NCI-H460 (cell line): ENCODE results near the gene EEF1A2. TPM values are rescaled to one million over a fixed set of nuclear protein-coding genes. Genes with fewer than 3 reads are reported as not detected.
A peak's percentile ranks its signal among the peaks of the same experiment; 100 is the strongest.
"Not testable (repeated sequence)": the region's sequence is repeated elsewhere in the genome, so short reads cannot be mapped to it uniquely, and the experiment has no call there.

Experiments used
- DNase-seq: peaks from one replicate; pipeline ENCODE4 v3.0.0-alpha.2; 2016; ENCODE audit warnings: low read depth; ENCODE audit errors: extremely low read depth
- total RNA-seq: library from RNA; depleted of rRNA; stranded (reverse); fragments of >200 nt; shearing (Covaris generic); gene quantifications from 2 replicates; pipeline ENCODE4 v1.2.3, GENCODE V29; 2014

Gene EEF1A2
- total RNA-seq, 1 experiment from 2014 or later = 224 TPM

DNA sequence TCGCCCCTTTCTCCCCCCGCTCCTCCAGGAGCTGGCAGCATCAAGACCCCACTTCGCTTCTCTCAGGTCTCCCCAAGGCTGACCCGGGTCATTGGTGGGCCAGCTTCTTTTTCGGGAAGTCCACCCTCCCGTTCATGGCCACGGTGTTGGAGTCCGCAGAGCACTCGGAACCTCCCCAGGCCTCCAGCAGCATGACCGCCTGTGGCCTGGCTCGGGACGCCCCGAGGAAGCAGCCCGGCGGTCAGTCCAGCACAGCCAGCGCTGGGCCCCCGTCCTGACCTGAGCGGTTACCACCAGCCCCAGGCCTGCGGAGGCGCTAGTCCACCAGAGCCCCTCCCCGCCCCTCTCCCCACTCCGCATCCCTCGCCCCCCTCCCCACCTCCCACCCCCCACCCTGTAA, 22.7 kb upstream of the EEF1A2 start:
- DNase-seq = no peak

DNA sequence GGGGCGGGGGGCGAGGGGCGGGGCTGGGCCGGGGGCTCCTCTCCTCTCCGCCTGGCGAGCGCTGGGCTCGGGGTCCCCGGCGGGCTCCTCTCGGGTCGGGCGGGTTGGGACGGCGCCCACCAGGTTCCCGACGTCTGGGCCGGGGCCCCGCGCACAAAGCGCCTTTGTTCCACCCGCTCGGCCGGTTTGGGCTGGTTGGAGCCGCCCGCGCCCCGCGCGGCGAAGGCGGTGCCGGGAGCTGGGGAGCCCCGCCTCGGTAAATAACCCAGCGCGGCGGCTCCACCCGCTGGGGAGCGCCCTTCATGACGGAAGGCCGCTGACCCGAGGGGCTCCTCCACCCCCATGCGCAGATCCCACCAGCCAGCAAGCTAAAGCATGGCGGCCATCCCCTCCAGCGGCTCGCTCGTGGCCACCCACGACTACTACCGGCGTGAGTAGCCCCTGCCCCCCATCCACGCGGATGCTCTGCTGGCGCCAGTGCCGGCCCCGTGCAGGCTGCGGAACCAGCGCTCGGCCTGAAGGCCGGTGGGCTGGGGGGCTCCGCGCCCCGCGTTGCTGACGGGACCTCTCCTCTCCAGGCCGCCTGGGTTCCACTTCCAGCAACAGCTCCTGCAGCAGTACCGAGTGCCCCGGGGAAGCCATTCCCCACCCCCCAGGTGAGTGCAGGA, 22.2 kb upstream of the EEF1A2 start:
- peak; percentile 33 for DNase-seq

- DNase-seq = peak; percentile 69
These were observed 21.6 kb upstream of the EEF1A2 start, which contains the start of gene PPDPF for GRCh38 chr20:63520504-63520933. Gene PPDPF, plus strand, starts transcription at chr20:63520765. Its CDS starts 544 bp downstream, at chr20:63521309.

- DNase-seq = no peak
These were observed 21.0 kb upstream of the EEF1A2 start for GRCh38 chr20:63519668-63520503.

DNA sequence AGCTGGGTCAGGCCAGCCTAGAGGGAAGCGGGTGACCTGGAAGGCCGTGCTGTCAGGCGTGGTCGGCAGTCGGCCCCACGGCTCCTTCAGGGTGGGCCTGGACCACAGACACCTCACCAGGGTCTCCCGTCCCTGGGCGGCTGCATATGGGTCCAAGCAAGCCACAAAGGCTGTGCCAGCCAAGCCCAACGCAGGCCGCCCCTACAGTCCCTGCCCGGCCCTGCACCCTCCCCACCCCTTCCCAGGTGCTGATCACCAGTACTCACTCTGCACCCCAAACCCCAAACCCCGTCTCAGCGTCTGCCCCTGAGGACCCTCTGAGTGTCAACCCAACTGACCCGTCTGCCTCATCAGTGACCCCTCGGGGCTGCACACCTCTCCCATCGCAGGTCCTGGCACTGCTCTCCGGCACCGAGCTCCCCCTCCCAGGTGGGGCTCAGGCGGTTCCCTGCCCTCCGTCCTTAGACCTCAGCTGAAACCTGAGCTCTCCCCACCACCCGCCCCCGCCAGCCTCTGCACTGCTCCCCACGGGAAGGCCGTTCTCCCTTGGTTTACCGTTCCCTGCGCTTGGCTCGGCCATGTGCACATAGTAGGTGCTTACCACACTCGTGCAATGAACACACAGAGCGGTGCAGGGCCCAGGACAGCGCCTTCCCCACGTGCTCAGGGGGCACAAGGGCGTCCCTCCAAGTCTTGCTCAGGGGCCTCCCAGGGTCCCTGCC, 20.2 kb upstream of the EEF1A2 start:
- DNase-seq = no peak

- no peak for DNase-seq
These were observed 19.5 kb upstream of the EEF1A2 start for GRCh38 chr20:63518351-63518861.

DNA sequence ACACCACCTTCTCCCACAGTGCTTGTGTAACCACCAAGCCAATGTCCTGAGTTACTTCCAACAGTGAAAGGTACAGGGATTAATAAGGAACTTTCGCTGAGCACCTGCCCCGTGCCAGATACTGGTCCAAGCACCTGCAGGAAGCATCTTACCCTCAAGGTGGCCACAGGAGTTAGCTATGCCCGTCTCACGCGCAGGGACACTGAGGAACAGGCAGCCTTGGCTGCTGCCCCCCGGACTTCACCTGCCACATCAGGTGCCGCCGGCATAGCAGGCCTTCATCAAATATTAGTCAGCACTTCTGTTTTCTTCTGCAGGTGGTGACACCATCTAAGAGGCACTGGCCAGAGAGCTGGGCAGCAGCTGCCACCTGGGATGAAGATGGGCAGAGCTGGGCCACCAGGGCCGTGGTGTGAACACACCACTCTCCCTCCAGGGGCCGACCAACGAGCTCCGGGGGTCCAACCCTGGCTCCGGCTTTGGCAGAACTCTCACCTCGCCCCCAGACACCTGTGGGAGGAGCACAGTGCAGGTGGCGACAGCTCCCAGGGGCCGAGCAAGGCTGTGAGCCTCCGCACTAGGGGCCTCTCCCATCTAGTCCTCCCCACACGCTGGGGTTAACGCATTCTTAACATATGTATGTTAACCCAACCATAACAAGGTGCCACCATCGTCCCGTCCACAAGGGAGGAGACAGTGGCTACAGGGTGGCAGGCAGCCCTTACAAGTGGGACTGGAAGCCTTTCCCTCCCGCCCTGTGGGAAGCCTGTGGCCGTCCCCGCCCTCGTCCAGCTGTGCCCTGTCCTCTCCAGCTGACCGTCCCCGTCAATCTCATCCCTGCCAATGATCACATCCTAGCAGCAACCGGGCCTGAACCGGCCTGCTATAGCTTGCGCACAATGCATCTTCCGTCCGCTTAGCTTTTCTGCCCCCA, 18.8 kb upstream of the EEF1A2 start:
- DNase-seq = no peak

DNA sequence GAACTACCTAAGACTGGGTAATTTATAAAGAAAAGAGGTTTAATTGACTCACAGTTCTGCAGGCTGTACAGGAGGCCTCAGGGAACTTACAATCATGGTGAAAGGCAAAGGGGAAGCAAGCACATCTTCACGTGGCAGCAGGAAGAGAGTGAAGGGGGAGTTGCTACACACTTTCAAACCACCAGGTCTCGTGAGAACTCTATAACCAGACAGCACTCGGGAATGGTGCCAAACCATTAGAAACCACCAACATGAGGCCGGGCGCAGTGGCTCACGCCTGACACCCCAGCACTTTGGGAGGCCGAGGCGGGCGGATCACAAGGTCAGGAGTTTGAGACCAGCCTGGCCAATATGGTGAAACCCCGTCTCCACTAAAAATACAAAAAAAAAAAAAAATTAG, 15.6 kb upstream of the EEF1A2 start:
- DNase-seq = not testable (repeated sequence)

GRCh38 chr20:63513207-63513606, 14.3 kb upstream of the EEF1A2 start:
- DNase-seq = no peak

- DNase-seq = no peak
These were observed 10.2 kb upstream of the EEF1A2 start for GRCh38 chr20:63509088-63509564.

GRCh38 chr20:63508072-63508768, 9.3 kb upstream of the EEF1A2 start:
- no peak for DNase-seq

GRCh38 chr20:63507083-63507743, 8.3 kb upstream of the EEF1A2 start:
- no peak for DNase-seq

- no peak for DNase-seq
These were observed 6.8 kb upstream of the EEF1A2 start for GRCh38 chr20:63505723-63506122.

- DNase-seq = no peak
These were observed 6.4 kb upstream of the EEF1A2 start for GRCh38 chr20:63505281-63505680.

GRCh38 chr20:63504642-63505041, 5.8 kb upstream of the EEF1A2 start:
- no peak for DNase-seq

DNA sequence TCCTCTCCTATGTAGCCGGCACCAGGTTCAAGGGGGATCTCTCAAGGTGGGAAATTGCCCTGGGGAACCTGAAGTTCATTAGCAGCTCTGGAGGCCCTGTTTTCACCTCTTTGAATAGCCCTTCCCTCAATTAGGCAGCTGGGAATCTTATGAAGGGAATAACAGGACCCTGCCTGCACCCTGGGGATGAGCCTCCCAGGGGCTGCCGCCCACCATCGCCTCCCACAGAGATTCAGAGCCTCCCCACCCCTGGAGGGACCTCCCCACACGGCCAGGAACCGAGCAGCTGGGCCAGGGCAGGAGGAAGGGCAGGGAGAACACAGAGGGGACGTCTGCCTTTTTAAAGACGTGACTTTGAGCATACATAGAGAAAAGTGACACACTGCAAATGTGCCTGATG, 4.6 kb upstream of the EEF1A2 start:
- DNase-seq = no peak

GRCh38 chr20:63502671-63503172, 3.8 kb upstream of the EEF1A2 start:
- DNase-seq = no peak
